ENCODE measurements around the gene DPH1.

Gene DPH1

DNA sequence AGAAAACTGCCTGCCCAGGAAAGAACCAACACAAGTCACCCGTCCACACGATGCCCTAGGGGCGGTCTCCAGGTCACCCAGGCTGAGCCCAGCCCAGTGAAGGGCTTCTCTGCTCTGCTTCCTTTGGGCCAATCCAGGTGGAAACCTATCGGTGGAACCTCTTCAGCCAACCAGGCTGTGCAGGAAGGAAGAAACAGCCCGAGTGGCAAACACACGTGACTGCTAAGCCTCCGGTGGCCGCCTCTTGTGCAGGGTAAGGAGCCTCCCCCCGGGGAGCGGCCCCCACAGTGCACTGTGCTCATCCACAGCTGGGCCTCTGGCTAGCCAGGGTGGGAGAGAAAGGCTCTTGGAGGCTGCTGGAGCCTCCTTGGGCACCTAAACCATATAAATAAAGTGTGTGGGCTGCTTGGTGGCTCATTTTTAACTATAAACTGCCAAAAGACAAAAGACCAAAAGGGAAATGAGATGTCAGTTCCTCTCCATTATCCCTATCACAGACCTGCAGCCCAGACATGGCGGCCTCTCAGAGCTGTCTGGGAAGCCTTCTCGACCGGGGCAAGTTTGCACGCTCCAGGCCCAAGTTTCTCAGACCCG is 7.2 kb upstream of the DPH1 start:
- no peaks in the 10 kb centered on the region for H3K9me3 ChIP-seq (replicated peaks in 1 of 11)
- no peaks in the 10 kb centered on the region for H3K36me3 ChIP-seq
- peak overlapping the region; percentile 99 to 100 (median 100) for H3K4me2 ChIP-seq
- peak overlapping the region in 8 of 10 experiments; percentile 16 to 87 (median 76); a peak in 15 of 20 replicates for H3K4me3 ChIP-seq
- TF ChIP-seq Cebpa-rat (IDR thresholded peaks at IDR 0.05): no peak
- H3K27ac ChIP-seq: peak overlapping the region in 8 of 11 experiments; percentile 31 to 76 (median 68); a peak in 15 of 22 replicates
- H3K9ac ChIP-seq: peak overlapping the region in 8 of 11 experiments; percentile 2 to 85 (median 52); a peak in 15 of 22 replicates
- peaks cover 21 to 80% (median 37%) of the 10 kb centered on the region in 11 experiments for H3K27me3 ChIP-seq
- peaks cover 46 to 91% (median 80%) of the 10 kb centered on the region in 10 experiments for H3K4me1 ChIP-seq
- peaks cover 0 to 48% (median 18%) of the 10 kb centered on the region in 11 experiments; a peak in 12 of 22 replicates for H4K20me1 ChIP-seq

GRCh38 chr17:2023256-2023655 is 6.7 kb upstream of the DPH1 start:
- Histone ChIP-seq H3K9ac (peak overlapping the region in 8 of 11 experiments; percentile 2 to 85 (median 52); a peak in 15 of 22 replicates), H3K36me3 (no peaks in the 10 kb centered on the region), H3K27me3 (peaks cover 21 to 80% (median 41%) of the 10 kb centered on the region in 11 experiments), H3K9me3 (replicated peaks in 1 of 11) (no peaks in the 10 kb centered on the region), H3K4me1 (peaks cover 43 to 91% (median 80%) of the 10 kb centered on the region in 10 experiments), H3K27ac (peak overlapping the region in 8 of 11 experiments; percentile 31 to 76 (median 68); a peak in 15 of 22 replicates), H3K4me2 (peak overlapping the region; percentile 99 to 100 (median 100)), H4K20me1 (peaks cover 0 to 43% (median 14%) of the 10 kb centered on the region in 11 experiments; a peak in 12 of 22 replicates), H3K4me3 (peak overlapping the region in 8 of 10 experiments; percentile 16 to 87 (median 76); a peak in 15 of 20 replicates)
- no peak for TF ChIP-seq Cebpa-rat (IDR thresholded peaks at IDR 0.05)

DNA sequence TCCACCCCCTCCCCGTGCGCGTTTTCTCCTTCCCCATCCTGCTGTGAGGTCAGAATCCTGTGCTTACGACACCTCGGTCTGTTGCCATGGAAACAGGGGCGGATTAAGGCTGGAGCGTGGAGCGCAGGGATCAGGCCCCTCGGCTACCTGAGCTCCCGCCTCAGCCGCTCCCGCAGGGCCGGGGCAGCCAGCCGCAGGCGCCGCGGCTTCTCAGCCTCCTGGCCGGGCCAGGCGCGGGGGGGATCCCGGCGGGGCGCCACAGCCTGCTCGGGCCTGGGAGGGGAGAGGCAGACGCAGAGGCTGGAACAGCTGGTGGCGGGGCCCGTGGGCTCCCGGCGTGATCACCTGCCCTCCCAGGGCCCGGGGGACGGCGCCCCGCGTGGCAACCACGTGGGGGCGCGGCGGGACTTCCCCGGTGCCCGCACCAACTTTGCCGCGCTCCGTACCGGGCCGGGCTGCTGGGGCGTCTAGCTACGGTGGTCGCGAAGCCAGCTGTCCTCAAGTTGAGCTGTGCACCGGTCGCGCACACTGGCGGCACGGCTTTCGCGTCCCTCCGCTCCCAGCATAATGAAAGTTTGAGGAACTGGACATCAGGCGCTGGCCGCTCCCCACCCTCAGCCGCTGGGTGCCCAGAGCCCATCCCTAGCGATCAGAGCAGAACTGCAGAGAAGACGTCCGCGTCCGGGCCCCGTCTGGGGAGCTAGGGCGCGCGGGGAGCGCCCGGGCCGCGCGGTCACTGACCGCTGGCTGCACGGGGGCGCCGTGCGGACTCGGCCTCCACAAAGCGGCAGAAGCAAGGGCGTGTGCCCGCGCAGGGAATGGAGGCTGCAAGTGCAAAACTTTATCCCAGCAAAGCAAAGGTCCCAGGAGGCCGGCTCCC is 6.0 kb upstream of the DPH1 start:
- H3K27ac ChIP-seq: peak overlapping the region in 9 of 11 experiments; percentile 62 to 83 (median 73); a peak in 18 of 22 replicates
- no peaks in the 10 kb centered on the region for H3K36me3 ChIP-seq
- peak overlapping the region; percentile 57 to 87 (median 73) for H3K4me3 ChIP-seq
- peaks cover 43 to 91% (median 80%) of the 10 kb centered on the region in 10 experiments for H3K4me1 ChIP-seq
- no peaks in the 10 kb centered on the region for H3K9me3 ChIP-seq (replicated peaks in 1 of 11)
- H4K20me1 ChIP-seq: peaks cover 0 to 36% (median 7%) of the 10 kb centered on the region in 11 experiments; a peak in 11 of 22 replicates
- peak overlapping the region; percentile 45 to 85 (median 73); a peak in 21 of 22 replicates for H3K9ac ChIP-seq
- peaks cover 21 to 77% (median 45%) of the 10 kb centered on the region in 11 experiments for H3K27me3 ChIP-seq
- peak overlapping the region; percentile 99 to 100 (median 100) for H3K4me2 ChIP-seq
- TF ChIP-seq Cebpa-rat (IDR thresholded peaks at IDR 0.05): no peak

GRCh38 chr17:2024572-2025219 is 5.3 kb upstream of the DPH1 start:
- H4K20me1 ChIP-seq: peaks cover 0 to 28% (median 7%) of the 10 kb centered on the region in 11 experiments; a peak in 9 of 22 replicates
- peak overlapping the region; percentile 99 to 100 (median 100) for H3K4me2 ChIP-seq
- peaks cover 21 to 70% (median 45%) of the 10 kb centered on the region in 11 experiments for H3K27me3 ChIP-seq
- TF ChIP-seq Cebpa-rat (IDR thresholded peaks at IDR 0.05): no peak
- no peaks in the 10 kb centered on the region for H3K36me3 ChIP-seq
- H3K4me3 ChIP-seq: peak overlapping the region; percentile 57 to 87 (median 73)
- peak overlapping the region in 9 of 11 experiments; percentile 62 to 83 (median 73); a peak in 18 of 22 replicates for H3K27ac ChIP-seq
- H3K4me1 ChIP-seq: peaks cover 43 to 91% (median 80%) of the 10 kb centered on the region in 10 experiments
- peak overlapping the region; percentile 45 to 85 (median 73); a peak in 21 of 22 replicates for H3K9ac ChIP-seq
- H3K9me3 ChIP-seq (replicated peaks in 1 of 11): no peaks in the 10 kb centered on the region

GRCh38 chr17:2025220-2025621 is 4.7 kb upstream of the DPH1 start, which contains the start of gene RTN4RL1:
TSS of gene RTN4RL1 (minus strand) at chr17:2025334. CDS start at chr17:2024865, 469 bp downstream.
- peak within 1 kb of the TSS; percentile 57 to 87 (median 73) for H3K4me3 ChIP-seq
- H3K9me3 ChIP-seq (replicated peaks in 1 of 11): no peaks in the 10 kb centered on the region
- H3K9ac ChIP-seq: peak within 1 kb of the TSS; percentile 56 to 85 (median 73); a peak in 21 of 22 replicates
- H3K36me3 ChIP-seq: no peaks in the 10 kb centered on the region
- no peak for TF ChIP-seq Cebpa-rat (IDR thresholded peaks at IDR 0.05)
- peaks cover 0 to 23% (median 3%) of the 10 kb centered on the region in 11 experiments; a peak in 6 of 22 replicates for H4K20me1 ChIP-seq
- H3K27ac ChIP-seq: peak within 1 kb of the TSS in 9 of 11 experiments; percentile 62 to 83 (median 73); a peak in 18 of 22 replicates
- peak within 1 kb of the TSS; percentile 99 to 100 (median 100) for H3K4me2 ChIP-seq
- H3K27me3 ChIP-seq: peaks cover 21 to 64% (median 45%) of the 10 kb centered on the region in 11 experiments
- peaks cover 43 to 87% (median 76%) of the 10 kb centered on the region in 10 experiments for H3K4me1 ChIP-seq

DNA sequence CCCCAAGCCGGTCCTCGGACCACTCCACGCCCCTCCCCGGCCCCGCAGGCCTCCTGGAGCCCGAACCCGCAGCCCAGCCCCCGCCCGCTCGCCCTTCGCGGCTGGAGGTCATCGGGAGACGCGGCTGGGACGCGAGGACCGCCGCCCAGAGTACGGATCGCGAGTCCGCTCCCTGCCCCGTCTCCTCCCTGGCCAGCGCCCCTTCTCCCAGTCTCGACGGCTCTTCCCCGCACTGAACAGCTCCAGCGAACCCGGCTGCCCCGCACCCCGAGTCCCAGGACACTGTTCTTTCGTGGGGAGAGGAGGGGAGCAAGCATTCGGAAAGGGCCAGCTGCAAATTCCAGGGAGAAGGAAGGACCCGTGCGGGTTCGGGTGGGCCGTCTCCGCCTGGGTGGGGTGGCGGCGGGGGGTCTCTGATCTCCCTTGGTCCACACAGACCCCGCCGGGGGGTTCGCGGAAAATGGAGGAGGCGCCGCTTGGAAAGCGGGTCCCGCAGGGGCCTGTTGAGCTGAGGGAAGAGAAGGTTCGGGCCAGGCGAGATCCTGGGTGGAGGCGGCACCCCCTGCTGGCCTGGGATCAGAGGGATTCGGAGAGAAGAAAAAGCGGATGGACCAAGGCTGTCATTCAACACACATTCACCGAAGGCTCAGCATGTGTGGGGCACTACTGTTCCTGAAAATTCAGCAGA is 4.2 kb upstream of the DPH1 start:
- Histone ChIP-seq H3K4me3 (peak overlapping the region; percentile 57 to 87 (median 73)), H3K27me3 (peaks cover 21 to 59% (median 45%) of the 10 kb centered on the region in 11 experiments), H3K36me3 (no peaks in the 10 kb centered on the region), H3K4me1 (peaks cover 42 to 84% (median 72%) of the 10 kb centered on the region in 10 experiments), H4K20me1 (peaks cover 0 to 21% (median under 1%) of the 10 kb centered on the region in 11 experiments; a peak in 9 of 22 replicates), H3K27ac (peak overlapping the region in 6 of 11 experiments; percentile 9 to 34 (median 24); a peak in 6 of 22 replicates), H3K9ac (peak overlapping the region; percentile 56 to 85 (median 73); a peak in 21 of 22 replicates), H3K4me2 (peak overlapping the region; percentile 99 to 100 (median 100)), H3K9me3 (replicated peaks in 1 of 11) (no peaks in the 10 kb centered on the region)
- no peak for TF ChIP-seq Cebpa-rat (IDR thresholded peaks at IDR 0.05)

- no peak for TF ChIP-seq Cebpa-rat (IDR thresholded peaks at IDR 0.05)
- H3K4me3 ChIP-seq: no peak overlapping the region
- peaks cover 46 to 84% (median 72%) of the 10 kb centered on the region in 10 experiments for H3K4me1 ChIP-seq
- H3K36me3 ChIP-seq: peaks cover 0 to 6% (median 0%) of the 10 kb centered on the region in 11 experiments; a peak in 1 of 22 replicates
- peaks cover 21 to 51% (median 45%) of the 10 kb centered on the region in 11 experiments for H3K27me3 ChIP-seq
- no peaks in the 10 kb centered on the region for H3K9me3 ChIP-seq (replicated peaks in 1 of 11)
- peak overlapping the region in 3 of 11 experiments; percentile 24 to 44 (median 39); a peak in 4 of 22 replicates for H3K9ac ChIP-seq
- peaks cover 0 to 21% (median 9%) of the 10 kb centered on the region in 11 experiments; a peak in 8 of 22 replicates for H4K20me1 ChIP-seq
- no peak overlapping the region for H3K27ac ChIP-seq
- peak overlapping the region in 9 of 11 experiments; percentile 85 to 96 (median 94); a peak in 18 of 22 replicates for H3K4me2 ChIP-seq
Measured at GRCh38 chr17:2027528-2028233, 2.3 kb upstream of the DPH1 start.

Measured in BLaER1 treated with 17β-estradiol and CSF1 and Interleukin-3, amounts not matched to agents 10 nM and 100 nM (cell line).